Activated CD8-positive, alpha-beta T cell treated with anti-CD3 and anti-CD28 coated beads for 36 hours (primary cell): ENCODE measurements around the gene TMPRSS11A. TPM values are rescaled to one million over a fixed set of nuclear protein-coding genes. Genes with fewer than 3 reads are reported as not detected.

Experiments used
- ATAC-seq: fragments of 200-7000 bp; cut with Tn5 transposase; one replicate; pipeline ENCODE4 v1.10.0; 2021; ENCODE audit warnings: mild to moderate bottlenecking, moderate library complexity
- CTCF ChIA-PET: fragments of 350-600 bp; sonication (Branson Sonifier 250); formaldehyde crosslinking; loops from one replicate; lab custom pipeline; 2021; ENCODE audit warnings: antibody characterized with exemption; lab: Charles Lee
- POLR2A ChIA-PET: fragments of 350-600 bp; sonication (Branson Sonifier 250); formaldehyde crosslinking; loops from one replicate; lab custom pipeline; 2021; ENCODE audit warnings: antibody characterized with exemption; lab: Charles Lee
- DNase-seq: peaks from one replicate; pipeline ENCODE4 v3.0.0-alpha.2; 2020
- H3K27ac Mint-ChIP-seq: one replicate; pipeline ENCODE4 v1.8.0; 2021; ENCODE audit warnings: mild to moderate bottlenecking, mixed read lengths
- H3K27me3 Mint-ChIP-seq: one replicate; pipeline ENCODE4 v1.8.0; 2021; ENCODE audit warnings: mixed read lengths
- H3K36me3 Mint-ChIP-seq: one replicate; pipeline ENCODE4 v1.8.0; 2021; ENCODE audit warnings: low read depth, mixed read lengths
- H3K4me1 Mint-ChIP-seq: one replicate; pipeline ENCODE4 v1.8.0; 2021; ENCODE audit warnings: low read depth, mixed read lengths
- H3K4me3 Mint-ChIP-seq: one replicate; pipeline ENCODE4 v1.8.0; 2021; ENCODE audit warnings: mild to moderate bottlenecking, moderate library complexity, mixed read lengths
- H3K9me3 Mint-ChIP-seq: one replicate; pipeline ENCODE4 v1.8.0; 2021; ENCODE audit warnings: mixed read lengths
- intact Hi-C: fragments of 100-400 bp; cut with micrococcal nuclease; formaldehyde crosslinking; loops from one replicate; pipeline ENCODE4 v1.10.0; 2022
- total RNA-seq, 2 experiments: library from RNA; stranded (reverse); gene quantifications; one replicate each; pipeline ENCODE4 v1.2.3, GENCODE V29; 2021
- TF ChIP-seq, protein P1 (sequence below): fragments of 200-600 bp; IDR thresholded peaks from one replicate; pipeline ENCODE4 v1.8.0; 2022; ENCODE audit warnings: antibody characterized with exemption, mild to moderate bottlenecking

Gene TMPRSS11A
- total RNA-seq, 2 experiments from 2014 or later = not detected

DNA sequence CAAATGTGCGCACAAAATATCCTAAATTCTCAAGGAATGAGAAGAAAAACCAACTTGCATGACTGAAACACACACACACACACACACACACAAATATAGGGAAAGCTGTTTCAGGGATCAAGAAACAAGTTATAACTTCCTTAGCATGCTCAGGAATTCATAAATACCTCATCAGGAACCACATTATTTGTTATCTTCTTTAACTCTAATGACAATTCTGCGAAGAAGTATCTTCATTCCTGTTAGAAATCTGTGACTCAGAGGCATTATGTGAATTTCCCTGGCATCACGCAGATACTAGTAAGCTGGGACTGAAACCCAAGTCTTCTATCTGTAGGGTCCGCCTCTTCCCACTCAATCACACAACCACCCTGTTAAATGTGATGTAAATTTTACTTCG lies 30.3 kb downstream of the TMPRSS11A start:
- intact Hi-C loops = no loop called here
- ChIA-PET CTCF (no interaction called here), POLR2A (no interaction called here)
- DNase-seq (no peak), ATAC-seq (no peak)
- no peaks in the 10 kb centered on the region for H3K9me3 Mint-ChIP-seq
- H3K27me3 Mint-ChIP-seq = peaks cover 9% of the 10 kb centered on the region
- TF ChIP-seq, protein P1, sequence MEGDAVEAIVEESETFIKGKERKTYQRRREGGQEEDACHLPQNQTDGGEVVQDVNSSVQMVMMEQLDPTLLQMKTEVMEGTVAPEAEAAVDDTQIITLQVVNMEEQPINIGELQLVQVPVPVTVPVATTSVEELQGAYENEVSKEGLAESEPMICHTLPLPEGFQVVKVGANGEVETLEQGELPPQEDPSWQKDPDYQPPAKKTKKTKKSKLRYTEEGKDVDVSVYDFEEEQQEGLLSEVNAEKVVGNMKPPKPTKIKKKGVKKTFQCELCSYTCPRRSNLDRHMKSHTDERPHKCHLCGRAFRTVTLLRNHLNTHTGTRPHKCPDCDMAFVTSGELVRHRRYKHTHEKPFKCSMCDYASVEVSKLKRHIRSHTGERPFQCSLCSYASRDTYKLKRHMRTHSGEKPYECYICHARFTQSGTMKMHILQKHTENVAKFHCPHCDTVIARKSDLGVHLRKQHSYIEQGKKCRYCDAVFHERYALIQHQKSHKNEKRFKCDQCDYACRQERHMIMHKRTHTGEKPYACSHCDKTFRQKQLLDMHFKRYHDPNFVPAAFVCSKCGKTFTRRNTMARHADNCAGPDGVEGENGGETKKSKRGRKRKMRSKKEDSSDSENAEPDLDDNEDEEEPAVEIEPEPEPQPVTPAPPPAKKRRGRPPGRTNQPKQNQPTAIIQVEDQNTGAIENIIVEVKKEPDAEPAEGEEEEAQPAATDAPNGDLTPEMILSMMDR = no peak
- no peak overlapping the region for H3K27ac Mint-ChIP-seq
- H3K4me3 Mint-ChIP-seq = no peak overlapping the region
- no peaks in the 10 kb centered on the region for H3K36me3 Mint-ChIP-seq
- H3K4me1 Mint-ChIP-seq = no peaks in the 10 kb centered on the region

DNA sequence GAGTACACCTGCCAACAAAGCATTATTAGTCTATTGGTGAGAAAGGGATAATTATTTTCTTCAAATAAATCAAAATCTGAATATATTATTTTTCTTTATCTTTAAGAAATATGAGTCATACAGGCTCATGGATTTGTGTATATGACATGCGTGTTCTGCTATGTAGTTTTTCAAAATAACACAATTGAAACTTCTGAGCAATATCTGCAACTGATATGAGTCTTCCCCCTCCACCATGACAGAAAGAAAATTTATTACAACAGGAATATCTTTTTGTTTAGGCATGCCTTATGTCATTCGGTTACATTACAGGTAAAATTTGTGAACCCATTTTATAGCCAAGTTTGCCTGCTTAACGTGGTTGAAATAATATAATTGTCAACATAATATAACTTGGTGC lies 32.0 kb downstream of the TMPRSS11A start:
- ATAC-seq = no peak
- intact Hi-C loops = no loop called here
- Mint-ChIP-seq H3K4me3 (no peak overlapping the region), H3K9me3 (no peaks in the 10 kb centered on the region), H3K4me1 (no peaks in the 10 kb centered on the region), H3K36me3 (no peaks in the 10 kb centered on the region), H3K27ac (no peak overlapping the region), H3K27me3 (peaks cover 11% of the 10 kb centered on the region)
- ChIA-PET POLR2A (no interaction called here), CTCF (no interaction called here)
- TF ChIP-seq, protein P1 = no peak
- DNase-seq = no peak

DNA sequence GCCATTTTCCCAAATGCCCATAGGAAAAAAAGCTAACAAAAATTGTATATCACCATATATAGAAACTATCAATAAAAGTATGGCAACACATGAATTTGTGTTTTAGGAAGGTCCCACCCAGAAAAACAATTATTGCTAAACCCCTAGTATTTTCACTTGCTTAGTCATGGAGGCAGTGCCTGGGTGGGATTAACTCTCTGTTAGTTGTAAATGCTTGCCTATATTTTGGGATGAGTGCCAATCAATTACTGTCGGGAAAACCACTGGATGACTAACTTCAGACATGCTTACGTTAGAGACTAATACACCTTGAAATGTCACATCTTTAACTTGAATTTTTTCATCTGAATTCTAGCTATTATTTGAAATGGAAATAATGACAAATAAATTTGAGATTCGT lies 33.9 kb downstream of the TMPRSS11A start:
- Mint-ChIP-seq H3K27ac (no peak overlapping the region), H3K36me3 (no peaks in the 10 kb centered on the region), H3K9me3 (no peaks in the 10 kb centered on the region), H3K4me1 (no peaks in the 10 kb centered on the region), H3K27me3 (peaks cover 11% of the 10 kb centered on the region), H3K4me3 (no peak overlapping the region)
- intact Hi-C loops = no loop called here
- CTCF ChIA-PET = interaction anchor here (1.2 kb wide), 1 partner anchor 18 kb away, joined by 4 read pairs; no protein-coding TSS in a partner anchor
- POLR2A ChIA-PET = no interaction called here
- ATAC-seq = no peak
- TF ChIP-seq, protein P1 = no peak
- no peak for DNase-seq

DNA sequence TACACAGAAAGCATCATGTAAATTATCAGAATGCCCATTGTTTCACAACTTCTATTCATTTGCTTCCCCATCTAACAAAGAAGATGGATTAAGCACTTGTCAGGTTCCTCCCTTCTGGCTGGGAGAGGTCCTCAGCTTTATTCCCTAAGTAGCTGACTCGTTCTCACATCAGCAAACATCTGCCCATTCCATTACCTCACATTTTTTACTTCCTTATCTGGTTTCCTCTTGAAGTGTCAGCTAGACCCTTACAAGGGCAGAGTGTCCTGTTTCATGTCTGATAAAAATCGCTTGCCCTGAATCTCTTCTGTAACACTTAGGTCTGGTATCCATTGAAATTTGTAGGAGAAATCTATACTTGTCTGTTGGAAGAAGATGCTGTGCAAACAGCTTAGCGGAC lies 34.7 kb downstream of the TMPRSS11A start:
- Mint-ChIP-seq H3K4me3 (no peak overlapping the region), H3K27me3 (peaks cover 9% of the 10 kb centered on the region), H3K9me3 (no peaks in the 10 kb centered on the region), H3K27ac (no peak overlapping the region), H3K4me1 (no peaks in the 10 kb centered on the region), H3K36me3 (no peaks in the 10 kb centered on the region)
- DNase-seq (no peak), ATAC-seq (no peak)
- intact Hi-C loops = no loop called here
- TF ChIP-seq, protein P1 = no peak
- ChIA-PET POLR2A (no interaction called here), CTCF (interaction anchor here (1.2 kb wide), 1 partner anchor 17 kb away, joined by 4 read pairs; no protein-coding TSS in a partner anchor)

DNA sequence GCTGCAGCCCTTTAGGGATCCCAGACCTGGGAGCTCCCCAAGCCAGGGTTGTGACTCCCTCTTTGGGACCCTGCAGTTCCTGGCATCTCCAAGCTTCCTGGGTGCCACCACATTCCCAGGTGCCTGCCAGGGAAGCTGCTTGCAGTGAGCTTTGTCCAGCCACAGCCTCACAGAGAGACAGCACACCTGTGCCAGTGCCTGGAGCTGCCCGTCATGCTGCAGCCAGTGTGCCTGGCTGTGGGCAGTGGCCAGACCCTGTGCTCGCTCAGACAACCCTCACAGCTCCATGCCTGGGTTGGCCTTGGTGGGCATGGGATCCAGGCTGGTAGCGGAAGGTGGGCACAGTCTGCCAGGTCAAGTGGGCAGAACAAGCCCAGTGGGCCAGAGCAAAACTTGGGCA lies 36.0 kb downstream of the TMPRSS11A start:
- no peak overlapping the region for H3K4me3 Mint-ChIP-seq
- CTCF ChIA-PET = no interaction called here
- H3K27ac Mint-ChIP-seq = no peak overlapping the region

More for the DNA sequence above, 36.0 kb downstream of the TMPRSS11A start:
- Mint-ChIP-seq H3K4me1 (no peaks in the 10 kb centered on the region), H3K36me3 (no peaks in the 10 kb centered on the region), H3K27me3 (peaks cover 7% of the 10 kb centered on the region), H3K9me3 (no peaks in the 10 kb centered on the region)
- TF ChIP-seq, protein P1 = no peak
- POLR2A ChIA-PET = no interaction called here
- intact Hi-C loops = no loop called here
- DNase-seq (no peak), ATAC-seq (no peak)
